Muscle layer of duodenum (tissue), 2 donors: ENCODE results near the gene CRISPLD2.

Source experiments
- H3K27ac ChIP-seq: one replicate; pipeline ENCODE4 v1.7.0; 2013; ENCODE audit warnings: mild to moderate bottlenecking, low read length
- H3K27me3 ChIP-seq: one replicate; pipeline ENCODE4 v1.7.0; 2013; ENCODE audit warnings: low read depth, mild to moderate bottlenecking, control low read depth, low read length
- H3K36me3 ChIP-seq, 2 donors: one replicate each; pipeline ENCODE4 v1.7.0; 2013; ENCODE audit warnings: low read length in 2 of 2, control low read depth in 1 of 2, mild to moderate bottlenecking in 1 of 2; ENCODE audit not compliant: insufficient read depth in 2 of 2, control insufficient read depth in 1 of 2
- H3K4me1 ChIP-seq, 2 donors: one replicate each; pipeline ENCODE4 v1.7.0; 2013; ENCODE audit warnings: low read length in 2 of 2, mild to moderate bottlenecking in 2 of 2, control low read depth in 1 of 2, moderate library complexity in 1 of 2; ENCODE audit not compliant: insufficient read depth in 2 of 2, control insufficient read depth in 1 of 2
- H3K4me3 ChIP-seq, 2 donors: one replicate each; pipeline ENCODE4 v1.7.0; 2013; ENCODE audit warnings: low read length in 2 of 2, low read depth in 1 of 2, mild to moderate bottlenecking in 1 of 2
- H3K9me3 ChIP-seq, 2 donors: one replicate each; pipeline ENCODE4 v1.7.0; 2013; ENCODE audit warnings: low read length in 2 of 2, control low read depth in 1 of 2, mild to moderate bottlenecking in 1 of 2; ENCODE audit not compliant: control insufficient read depth in 1 of 2
- donor health status: healthy.

The CRISPLD2 gene

DNA sequence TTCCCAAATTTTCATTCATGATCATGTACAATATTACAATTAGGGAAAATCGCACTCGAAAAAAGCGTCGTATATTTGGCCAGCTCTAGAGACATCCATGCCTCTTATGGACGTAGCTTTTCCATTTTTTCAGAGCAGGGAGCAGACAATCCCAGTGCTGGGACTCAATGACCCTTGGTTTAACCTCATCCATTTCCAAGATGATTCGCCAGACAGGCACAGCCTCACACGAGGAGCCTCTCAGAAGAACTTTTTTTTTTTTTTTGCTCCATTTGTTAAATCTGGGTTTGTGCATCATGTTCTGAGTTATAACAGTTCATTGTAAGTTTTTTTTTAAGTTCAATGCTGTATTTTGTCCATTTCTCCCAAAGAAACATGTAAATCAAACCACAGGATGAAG is 99.5 kb downstream of the CRISPLD2 start:
- no peaks in the 10 kb centered on the region for H3K36me3 ChIP-seq
- H3K4me3 ChIP-seq, result no peak overlapping the region
- H3K4me1 ChIP-seq, result peaks cover 0 to 20% of the 10 kb centered on the region in 2 donors
- H3K27me3 ChIP-seq, result peaks cover 3% of the 10 kb centered on the region
- H3K9me3 ChIP-seq, result no peaks in the 10 kb centered on the region
- H3K27ac ChIP-seq, result no peak overlapping the region

DNA sequence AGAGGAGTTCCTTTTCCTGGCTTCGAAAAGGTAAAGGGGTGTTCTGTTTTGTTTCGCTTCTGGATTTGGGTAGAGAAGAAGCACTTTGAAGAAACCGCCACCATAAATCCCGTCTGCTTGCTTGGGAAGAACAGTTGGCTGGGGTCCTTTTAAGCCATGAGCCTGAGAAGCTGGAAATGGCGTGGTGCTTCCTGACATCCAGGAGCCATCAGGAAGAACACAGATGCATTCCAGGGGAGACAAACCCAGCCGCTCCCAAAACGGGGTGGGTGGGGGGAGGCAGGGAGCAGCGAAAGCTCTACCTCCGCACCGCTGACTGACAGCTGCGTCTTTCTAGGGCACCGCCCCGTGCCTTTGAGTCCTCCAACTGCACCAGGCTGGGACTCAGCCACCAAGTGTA is 99.9 kb downstream of the CRISPLD2 start:
- H3K4me3 ChIP-seq, result no peak overlapping the region
- H3K9me3 ChIP-seq, result no peaks in the 10 kb centered on the region
- H3K36me3 ChIP-seq, result no peaks in the 10 kb centered on the region
- peaks cover 0 to 20% of the 10 kb centered on the region in 2 donors for H3K4me1 ChIP-seq
- no peak overlapping the region for H3K27ac ChIP-seq
- peaks cover 3% of the 10 kb centered on the region for H3K27me3 ChIP-seq

DNA sequence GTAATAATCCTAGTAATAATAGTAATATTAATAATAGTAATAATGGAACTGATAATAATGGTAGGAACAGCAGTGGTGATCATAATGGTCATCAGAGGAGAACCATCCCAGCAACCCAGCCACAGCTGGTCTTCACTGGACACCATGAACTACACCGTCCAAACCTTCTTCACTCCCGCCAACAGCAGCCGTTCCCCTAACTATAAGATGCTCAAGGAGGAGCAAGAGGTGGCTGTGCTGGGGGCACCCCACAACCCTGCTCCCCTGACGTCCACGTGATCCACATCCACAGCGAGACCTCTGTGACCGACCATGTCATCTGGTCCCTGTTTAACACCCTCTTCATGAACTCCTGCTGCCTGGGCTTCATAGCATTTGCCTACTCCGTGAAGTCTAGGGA is 100.5 kb downstream of the CRISPLD2 start:
- H3K27me3 ChIP-seq, result peaks cover 3% of the 10 kb centered on the region
- H3K27ac ChIP-seq, result no peak overlapping the region
- no peak overlapping the region for H3K4me3 ChIP-seq
- no peaks in the 10 kb centered on the region for H3K36me3 ChIP-seq
- H3K9me3 ChIP-seq, result no peaks in the 10 kb centered on the region
- peaks cover 0 to 24% of the 10 kb centered on the region in 2 donors for H3K4me1 ChIP-seq

DNA sequence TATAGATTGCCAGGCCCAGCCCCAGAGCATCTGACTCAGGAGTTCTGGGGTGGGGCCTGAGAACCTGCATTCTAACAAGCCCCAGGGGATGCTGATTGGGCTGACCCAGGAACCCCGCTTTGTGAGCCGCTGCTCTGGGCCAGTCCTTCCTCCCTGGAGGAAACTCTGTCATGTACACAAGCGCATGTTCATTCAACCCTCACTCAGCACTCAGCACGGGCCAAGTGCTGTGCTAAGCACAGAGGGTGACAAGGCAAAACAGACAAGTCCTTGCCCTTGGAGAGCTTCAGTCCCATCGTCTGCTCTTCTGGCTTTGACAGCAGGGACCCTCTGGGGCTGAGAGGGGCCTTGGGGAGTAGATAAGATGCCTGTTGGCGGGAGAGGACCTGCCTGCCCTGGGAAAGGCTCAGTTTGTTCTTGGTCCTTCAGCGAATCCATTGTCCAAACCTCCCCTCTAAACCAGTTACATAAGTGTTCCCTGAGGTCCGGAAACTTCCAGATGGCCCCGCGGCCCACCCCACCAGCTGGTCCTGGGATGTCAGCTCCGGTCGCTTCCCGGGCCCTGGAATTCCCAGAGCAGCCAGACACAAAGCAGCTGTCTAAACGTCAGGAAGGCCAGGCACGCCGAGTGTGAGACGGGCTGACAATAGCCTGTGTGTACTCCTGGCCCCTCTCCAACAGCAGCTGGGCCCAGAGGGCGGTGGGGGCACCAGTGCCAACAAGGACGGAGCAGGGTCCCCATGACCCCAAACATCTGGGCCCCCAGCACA is 102.8 kb downstream of the CRISPLD2 start:
- H3K4me3 ChIP-seq, result no peak overlapping the region
- no peaks in the 10 kb centered on the region for H3K9me3 ChIP-seq
- no peaks in the 10 kb centered on the region for H3K36me3 ChIP-seq
- H3K27ac ChIP-seq, result peak overlapping the region; percentile 29
- peaks cover 3% of the 10 kb centered on the region for H3K27me3 ChIP-seq
- H3K4me1 ChIP-seq, result peaks cover 0 to 26% of the 10 kb centered on the region in 2 donors

DNA sequence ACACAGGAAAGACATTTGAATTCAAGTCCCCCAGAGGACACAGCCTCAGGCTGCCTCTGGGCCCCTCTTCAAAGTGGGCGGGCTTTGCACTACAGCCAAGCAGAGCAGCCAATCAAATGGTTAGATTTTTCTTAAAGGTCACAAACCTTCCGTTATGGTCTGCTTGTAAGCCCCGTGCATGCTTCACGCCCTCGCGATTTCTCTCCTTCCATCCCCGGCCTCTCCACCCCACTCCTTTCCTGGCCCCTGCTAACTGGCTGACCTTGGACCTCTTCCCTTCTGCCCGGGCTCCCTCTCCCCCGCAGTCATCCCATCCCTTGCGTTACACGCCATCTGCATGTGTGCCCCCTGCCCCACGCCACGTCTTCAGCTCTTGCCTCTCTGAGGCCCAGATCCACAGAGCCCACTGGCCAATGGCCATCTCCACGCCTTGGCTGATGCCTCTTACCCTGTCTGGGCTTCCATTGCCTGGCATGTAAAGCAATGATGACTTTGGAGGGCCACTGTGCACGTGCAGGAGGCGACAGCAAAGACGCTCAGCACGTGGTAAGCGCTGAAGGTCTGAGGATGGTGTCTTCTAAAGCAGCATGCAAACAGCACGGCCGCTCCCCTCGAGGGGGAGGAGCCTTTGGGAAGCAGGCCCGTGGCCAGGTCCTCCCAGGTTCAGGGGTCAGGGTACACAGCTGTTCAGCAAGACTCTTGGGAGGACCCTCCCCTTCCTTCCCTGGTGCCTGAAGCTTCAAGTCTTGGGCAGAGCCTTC is 104.7 kb downstream of the CRISPLD2 start:
- Histone ChIP-seq H3K4me3 (no peak overlapping the region), H3K27ac (no peak overlapping the region), H3K4me1 (peaks cover 13 to 39% of the 10 kb centered on the region in 2 donors)

DNA sequence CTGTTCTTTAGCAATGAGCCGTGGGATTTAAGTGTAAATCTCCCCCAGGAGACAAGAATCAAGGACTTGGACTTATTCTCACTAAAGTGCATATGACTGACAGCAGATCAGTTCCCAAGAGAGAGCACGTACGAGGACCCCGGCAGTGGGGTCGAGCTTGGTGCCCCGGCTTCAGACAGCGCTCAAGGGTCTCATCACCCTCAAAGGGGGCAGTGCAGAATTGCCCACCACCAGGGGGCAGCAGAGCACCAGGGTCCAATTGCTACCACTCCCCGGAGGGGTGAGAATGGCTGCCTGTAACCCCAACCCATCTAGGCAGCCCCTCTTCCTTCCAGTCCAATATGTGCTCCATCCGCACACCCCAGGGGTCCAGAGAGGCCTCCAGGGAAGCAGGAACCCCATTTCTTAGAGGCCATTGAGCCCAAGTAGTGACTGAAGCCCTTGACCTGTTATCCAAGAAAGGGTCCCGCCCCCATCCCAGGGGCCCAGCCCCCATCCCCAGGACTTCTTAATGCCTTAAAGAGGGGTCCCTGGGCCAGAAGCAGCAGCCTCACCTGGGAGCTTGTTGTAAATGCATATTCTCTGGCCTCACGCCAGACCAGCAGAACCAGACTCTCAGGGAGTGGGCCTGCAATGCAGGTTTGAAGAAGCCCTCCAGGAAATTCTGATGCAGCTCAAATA is 105.4 kb downstream of the CRISPLD2 start:
- H3K4me3 ChIP-seq, result no peak overlapping the region
- H3K9me3 ChIP-seq, result no peaks in the 10 kb centered on the region
- H3K27ac ChIP-seq, result no peak overlapping the region
- H3K4me1 ChIP-seq, result peaks cover 13 to 43% of the 10 kb centered on the region in 2 donors
- no peaks in the 10 kb centered on the region for H3K36me3 ChIP-seq
- H3K27me3 ChIP-seq, result no peaks in the 10 kb centered on the region

More for the DNA sequence above, 104.7 kb downstream of the CRISPLD2 start:
- Histone ChIP-seq H3K9me3 (no peaks in the 10 kb centered on the region), H3K27me3 (no peaks in the 10 kb centered on the region), H3K36me3 (no peaks in the 10 kb centered on the region)

DNA sequence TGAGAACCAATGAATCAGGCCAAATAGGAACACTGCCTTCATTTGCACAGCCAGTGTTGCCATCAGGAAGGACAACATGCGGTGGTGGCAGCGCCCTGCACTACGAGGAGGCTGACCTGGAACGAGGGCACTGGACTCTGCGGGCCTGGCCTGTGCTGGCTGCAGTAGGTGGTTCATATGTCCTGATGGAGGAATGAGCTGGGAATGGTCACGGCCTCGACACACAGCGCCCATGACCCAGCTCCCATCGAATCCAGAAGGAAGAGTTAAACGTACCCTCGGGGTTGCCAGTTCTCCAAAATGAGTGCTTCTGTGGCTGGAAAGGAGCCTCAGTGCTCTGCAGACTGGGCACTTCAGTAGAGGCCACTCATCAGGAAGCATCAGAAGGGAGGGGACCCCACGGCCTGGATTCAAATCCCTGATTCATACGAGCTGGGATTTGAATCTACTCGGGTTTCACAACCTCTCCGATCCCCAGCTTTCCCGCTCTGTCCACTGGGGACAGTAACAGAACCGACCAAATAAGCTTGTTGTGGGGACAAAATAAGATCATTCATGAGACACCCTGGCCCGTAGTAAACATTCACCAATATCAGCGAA is 106.1 kb downstream of the CRISPLD2 start:
- H3K9me3 ChIP-seq, result no peaks in the 10 kb centered on the region
- no peaks in the 10 kb centered on the region for H3K27me3 ChIP-seq
- no peak overlapping the region for H3K4me3 ChIP-seq
- peaks cover 13 to 43% of the 10 kb centered on the region in 2 donors for H3K4me1 ChIP-seq
- no peak overlapping the region for H3K27ac ChIP-seq
- H3K36me3 ChIP-seq, result no peaks in the 10 kb centered on the region

DNA sequence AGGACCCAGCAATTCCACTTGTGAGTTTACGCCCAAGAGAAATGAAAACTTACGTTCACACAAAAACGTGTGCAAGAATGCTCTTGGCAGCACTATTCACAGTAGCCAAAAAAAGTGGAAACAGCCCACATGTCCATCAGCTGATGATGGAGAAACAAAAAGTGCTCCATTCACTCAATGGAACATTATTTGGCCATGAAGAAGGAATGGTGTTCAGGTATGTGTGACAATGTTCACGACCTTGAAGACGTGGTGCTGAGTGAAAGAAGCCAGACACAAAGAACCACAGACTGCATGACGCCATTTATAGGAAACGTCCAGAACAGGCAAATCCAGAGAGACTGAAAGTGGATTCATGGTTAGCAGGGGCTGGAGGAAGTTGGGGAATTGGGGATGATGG is 106.7 kb downstream of the CRISPLD2 start:
- Histone ChIP-seq H3K27ac (no peak overlapping the region), H3K36me3 (no peaks in the 10 kb centered on the region), H3K27me3 (no peaks in the 10 kb centered on the region), H3K9me3 (no peaks in the 10 kb centered on the region), H3K4me1 (peaks cover 13 to 43% of the 10 kb centered on the region in 2 donors), H3K4me3 (no peak overlapping the region)

DNA sequence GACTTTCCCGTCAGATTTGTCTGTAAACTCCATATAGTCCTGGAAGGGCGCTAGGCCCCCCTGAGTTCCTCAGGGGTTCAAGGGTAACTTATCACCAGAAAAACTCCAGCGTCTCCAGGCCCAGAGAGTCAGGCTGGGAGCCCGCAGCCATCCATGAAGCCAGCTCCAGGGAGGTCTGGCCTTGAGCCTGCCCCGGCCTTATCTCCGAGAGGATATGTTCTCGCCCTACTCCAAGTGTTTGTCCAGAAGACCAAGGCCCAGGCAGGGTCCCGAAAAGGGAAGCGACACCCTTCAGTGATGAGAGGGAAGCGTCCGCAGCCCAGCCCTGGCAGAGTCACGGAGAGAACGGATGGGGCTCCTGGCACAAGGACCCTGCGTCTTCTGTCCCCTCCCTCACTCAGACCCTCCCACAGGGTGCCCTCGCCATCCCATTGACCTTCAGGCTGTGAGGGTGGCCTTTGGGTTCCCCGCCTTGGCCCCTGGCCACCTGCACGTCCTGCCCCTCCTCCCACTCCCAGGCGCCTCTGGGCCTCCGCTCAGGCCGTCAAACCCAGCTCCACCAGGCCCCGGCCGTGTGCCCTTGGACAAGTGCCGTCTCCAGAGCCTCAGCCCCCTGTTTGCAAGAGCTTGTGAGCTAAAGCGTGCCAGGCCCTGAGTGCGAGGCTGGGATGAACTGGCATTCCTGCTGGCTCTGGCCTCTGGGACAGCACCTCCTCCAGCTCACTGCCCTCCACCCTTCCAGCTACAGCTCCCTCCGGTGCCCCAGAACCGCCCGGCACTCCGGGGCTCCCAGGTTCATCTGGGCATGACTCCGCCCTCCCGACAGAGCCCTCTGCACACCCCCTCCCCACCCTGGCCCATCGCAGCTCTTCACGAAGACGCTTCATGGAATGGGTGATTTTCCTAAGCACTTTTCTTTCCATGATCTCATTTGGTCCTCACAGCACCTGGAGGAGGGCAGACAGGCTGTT is 108.1 kb downstream of the CRISPLD2 start:
- Histone ChIP-seq H3K9me3 (no peaks in the 10 kb centered on the region), H3K4me3 (no peak overlapping the region), H3K4me1 (peaks cover 13 to 42% of the 10 kb centered on the region in 2 donors), H3K36me3 (no peaks in the 10 kb centered on the region), H3K27ac (no peak overlapping the region), H3K27me3 (no peaks in the 10 kb centered on the region)

DNA sequence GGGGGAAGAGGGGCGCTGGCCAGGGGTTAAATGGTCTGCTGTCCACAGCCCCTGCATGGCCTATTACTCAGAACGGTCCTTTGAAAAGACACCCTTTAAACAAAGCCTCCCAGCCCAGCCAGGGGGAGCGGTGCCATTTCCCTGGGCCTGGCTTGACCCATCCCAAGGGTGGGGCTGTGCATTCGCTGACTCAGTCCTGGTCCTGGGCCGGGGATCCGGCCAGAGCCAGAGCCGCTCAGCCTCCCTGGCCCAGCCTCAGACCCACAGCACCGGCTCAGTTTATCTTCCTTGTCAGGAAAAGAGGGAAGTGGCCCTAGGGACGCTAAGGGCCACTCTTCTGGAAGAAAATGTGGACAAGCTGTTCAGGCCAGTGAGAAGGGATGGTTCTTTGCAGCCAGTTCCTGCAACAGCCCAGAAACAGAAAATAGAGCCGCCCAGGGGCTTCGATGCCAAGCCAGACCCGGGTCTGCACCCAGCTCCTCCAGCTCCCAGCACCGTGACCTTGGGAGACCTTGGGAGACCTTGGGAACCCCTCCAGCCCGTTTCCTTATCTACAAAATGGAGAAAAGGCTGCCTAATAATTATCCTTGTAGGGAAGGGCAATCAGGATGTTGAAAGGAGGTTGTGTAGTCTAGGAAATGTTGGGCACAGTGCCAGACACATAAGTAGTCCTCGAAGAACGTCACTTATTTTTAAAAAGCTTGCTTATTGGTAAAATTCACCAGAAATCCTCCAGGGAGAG is 109.1 kb downstream of the CRISPLD2 start:
- H3K27ac ChIP-seq, result no peak overlapping the region
- H3K4me1 ChIP-seq, result peaks cover 13 to 33% of the 10 kb centered on the region in 2 donors
- no peaks in the 10 kb centered on the region for H3K9me3 ChIP-seq
- no peaks in the 10 kb centered on the region for H3K36me3 ChIP-seq
- no peaks in the 10 kb centered on the region for H3K27me3 ChIP-seq
- H3K4me3 ChIP-seq, result no peak overlapping the region
